Activated CD4-positive, alpha-beta memory T cell treated with anti-CD3 and anti-CD28 coated beads, Interleukin-2, amount 10 ng/mL, durations not matched to agents 7 days and 5 days (primary cell): ENCODE data around the gene C6orf141. TPM values are rescaled to one million over a fixed set of nuclear protein-coding genes. Genes with fewer than 3 reads are reported as not detected.

ENCODE experiments used
- CTCF ChIA-PET: fragments of 350-600 bp; sonication (Branson Sonifier 250); formaldehyde crosslinking; loops from one replicate; lab custom pipeline; 2021; ENCODE audit warnings: antibody characterized with exemption, inconsistent platforms; lab: Charles Lee
- POLR2A ChIA-PET: fragments of 350-600 bp; sonication (Branson Sonifier 250); formaldehyde crosslinking; loops from one replicate; lab custom pipeline; 2021; ENCODE audit warnings: antibody characterized with exemption; lab: Charles Lee
- DNase-seq: peaks from one replicate; pipeline ENCODE4 v3.0.0-alpha.2; 2020
- H3K27ac Mint-ChIP-seq: one replicate; pipeline ENCODE4 v1.8.0; 2021; ENCODE audit warnings: mild to moderate bottlenecking, mixed read lengths
- H3K27me3 Mint-ChIP-seq: one replicate; pipeline ENCODE4 v1.8.0; 2021; ENCODE audit warnings: mixed read lengths
- H3K36me3 Mint-ChIP-seq: one replicate; pipeline ENCODE4 v1.8.0; 2021; ENCODE audit warnings: low read depth, mixed read lengths
- H3K4me1 Mint-ChIP-seq: one replicate; pipeline ENCODE4 v1.8.0; 2021; ENCODE audit warnings: mixed read lengths
- H3K4me3 Mint-ChIP-seq: one replicate; pipeline ENCODE4 v1.8.0; 2021; ENCODE audit warnings: mild to moderate bottlenecking, mixed read lengths
- H3K9me3 Mint-ChIP-seq: one replicate; pipeline ENCODE4 v1.8.0; 2021; ENCODE audit warnings: mixed read lengths
- total RNA-seq, 2 experiments: library from RNA; stranded (reverse); gene quantifications; one replicate each; pipeline ENCODE4 v1.2.3, GENCODE V29; 2021

C6orf141 gene
- total RNA-seq, 2 experiments from 2014 or later, result 0.48 TPM; not detected in 1

DNA sequence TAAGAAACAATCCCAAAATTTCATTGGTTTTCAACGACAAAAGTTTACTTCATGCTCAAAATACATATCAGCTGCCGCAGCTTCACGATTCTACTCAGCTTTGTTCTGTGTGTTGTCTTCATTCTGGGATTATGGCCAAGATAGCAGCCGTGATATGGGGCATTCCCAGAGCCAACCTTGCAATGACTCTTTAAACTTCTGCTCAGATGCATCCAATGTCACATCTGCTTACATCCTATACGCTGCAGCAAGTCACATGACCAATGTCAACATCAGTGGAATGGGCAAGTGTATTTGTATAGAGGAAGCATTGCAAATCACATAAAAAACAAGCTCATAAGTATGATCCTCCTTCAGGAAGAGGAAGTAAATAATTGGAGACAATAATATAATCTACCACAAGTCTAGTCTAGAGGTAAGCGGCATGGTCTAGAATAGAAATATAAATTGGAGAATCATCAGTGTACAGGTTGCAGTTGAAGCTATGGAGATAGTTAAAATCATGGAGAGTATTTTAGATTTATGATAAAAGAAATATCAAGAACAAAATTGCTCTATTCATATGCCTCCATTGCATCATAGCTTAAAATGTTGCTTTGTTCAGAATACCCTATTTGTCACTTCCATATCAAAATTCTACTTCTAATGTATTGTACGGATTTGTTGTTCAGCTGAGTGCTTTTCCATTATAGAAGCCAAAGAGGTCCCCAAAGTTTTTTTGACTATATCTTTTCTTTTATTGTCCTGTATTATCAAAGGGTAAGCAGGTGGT, 7.2 kb upstream of the C6orf141 start:
- H3K9me3 Mint-ChIP-seq, result no peaks in the 10 kb centered on the region
- CTCF ChIA-PET, result no interaction called here
- H3K27ac Mint-ChIP-seq, result no peak overlapping the region
- no peaks in the 10 kb centered on the region for H3K36me3 Mint-ChIP-seq
- peaks cover 15% of the 10 kb centered on the region for H3K27me3 Mint-ChIP-seq
- no peak overlapping the region for H3K4me3 Mint-ChIP-seq
- DNase-seq, result no peak
- POLR2A ChIA-PET, result no interaction called here
- H3K4me1 Mint-ChIP-seq, result no peaks in the 10 kb centered on the region

DNA sequence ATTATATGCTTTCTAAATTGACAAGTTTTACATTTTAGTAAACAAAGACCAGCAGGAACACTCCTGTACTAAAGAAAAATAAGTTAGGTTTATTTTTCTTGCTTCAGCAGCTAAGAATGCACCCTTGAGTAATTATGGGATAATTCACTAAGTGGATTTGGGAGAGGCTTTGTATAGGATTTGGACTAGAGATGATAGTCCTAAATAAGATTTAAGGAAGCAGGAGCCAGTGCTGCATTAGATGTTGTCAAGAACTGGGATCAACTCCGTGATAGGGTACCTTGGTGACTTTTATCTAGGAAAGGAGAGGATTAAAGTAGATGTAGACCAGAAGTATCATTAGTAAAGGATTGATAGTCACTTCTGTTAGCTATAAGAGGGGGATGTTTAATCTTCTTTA, 4.1 kb upstream of the C6orf141 start:
- Mint-ChIP-seq H3K27me3 (peaks cover 32% of the 10 kb centered on the region), H3K4me1 (peaks cover 11% of the 10 kb centered on the region), H3K36me3 (no peaks in the 10 kb centered on the region), H3K4me3 (no peak overlapping the region), H3K9me3 (no peaks in the 10 kb centered on the region), H3K27ac (no peak overlapping the region)
- no peak for DNase-seq
- ChIA-PET CTCF (no interaction called here), POLR2A (no interaction called here)

DNA sequence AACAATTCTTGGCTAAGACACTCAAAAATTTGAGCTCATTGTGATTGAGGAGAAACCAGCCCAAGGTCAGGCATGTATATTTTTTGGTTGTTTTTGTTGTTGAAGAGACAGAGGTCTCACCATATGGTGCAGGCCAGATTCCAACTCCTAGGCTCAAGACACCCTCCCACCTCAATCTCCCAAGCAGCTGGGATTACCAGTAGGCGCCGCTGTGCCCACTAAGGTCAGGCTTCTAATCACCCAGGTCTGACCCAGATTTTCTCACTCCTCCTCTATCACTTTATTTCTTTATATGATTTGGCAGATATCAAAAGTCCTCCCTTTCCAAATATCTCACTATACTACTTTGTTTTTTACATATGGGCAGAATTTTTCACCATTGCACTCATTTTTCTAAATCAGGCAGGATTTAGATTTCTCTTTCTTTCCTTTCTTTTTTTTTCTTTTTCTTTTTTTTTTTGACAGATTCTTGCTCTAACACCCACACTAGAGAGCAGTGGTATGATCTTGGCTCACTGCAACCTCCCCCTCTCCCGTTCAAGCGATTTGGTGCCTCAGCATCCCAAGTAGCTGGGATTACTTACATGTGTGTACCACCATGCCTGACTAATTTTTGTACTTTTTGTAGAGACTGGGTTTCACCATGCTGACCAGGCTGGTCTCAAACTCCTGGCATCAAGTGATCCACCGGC, 1.7 kb upstream of the C6orf141 start:
- Mint-ChIP-seq H3K4me3 (no peak overlapping the region), H3K4me1 (peaks cover 17% of the 10 kb centered on the region), H3K27me3 (peaks cover 39% of the 10 kb centered on the region), H3K27ac (no peak overlapping the region), H3K9me3 (no peaks in the 10 kb centered on the region), H3K36me3 (no peaks in the 10 kb centered on the region)
- ChIA-PET CTCF (interaction anchor here (1.0 to 2.5 kb wide), 2 partner anchors 16 to 17 kb away, joined by 3 to 18 read pairs; no protein-coding TSS in a partner anchor), POLR2A (no interaction called here)
- no peak for DNase-seq

DNA sequence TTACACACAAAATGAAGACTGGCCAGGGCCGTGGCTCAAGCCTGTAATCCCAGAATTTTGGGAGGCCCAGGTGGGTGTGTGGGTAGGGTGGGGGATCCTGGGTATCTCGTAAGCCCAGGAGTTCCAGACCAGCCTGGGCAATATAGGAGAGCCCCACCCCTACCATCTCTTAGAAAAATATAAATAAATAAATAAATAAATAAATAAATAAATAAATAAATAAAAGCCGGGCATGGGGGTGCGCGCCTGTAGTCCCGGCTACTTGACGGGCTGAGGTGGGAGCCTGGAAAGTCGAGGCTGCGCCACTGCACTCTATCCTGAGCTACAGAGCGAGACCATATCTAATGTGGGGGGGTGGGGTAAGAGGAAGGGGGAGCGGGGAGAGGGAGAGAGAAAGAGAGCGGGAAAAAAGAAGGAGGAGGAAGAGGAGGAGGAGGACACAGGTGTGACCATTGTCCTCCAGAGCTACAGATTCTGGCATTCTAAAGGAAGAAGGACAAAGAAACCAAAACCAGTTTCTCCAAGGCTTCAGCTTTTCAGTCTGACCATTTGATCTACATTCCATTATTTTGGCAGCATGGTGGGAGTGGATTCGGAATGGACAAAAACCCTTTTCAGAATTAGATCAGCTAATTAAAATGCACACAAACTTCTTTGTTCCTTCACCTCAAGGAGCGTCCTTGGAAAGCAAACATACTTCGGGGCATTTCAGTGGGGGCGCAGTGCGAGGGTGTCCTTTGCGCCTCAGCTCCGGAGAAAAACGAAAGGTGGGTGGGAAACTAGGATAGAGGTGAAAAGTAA, 577 bp upstream of the C6orf141 start:
- ChIA-PET POLR2A (interaction anchor here (0.7 to 1.0 kb wide), 2 partner anchors 18 to 86 kb away, joined by 3 read pairs; no protein-coding TSS in a partner anchor), CTCF (interaction anchor here (0.8 to 2.5 kb wide), 2 partner anchors 16 to 18 kb away, joined by 5 to 18 read pairs; no protein-coding TSS in a partner anchor)
- H3K4me1 Mint-ChIP-seq, result peaks cover 17% of the 10 kb centered on the region
- no peak for DNase-seq
- peak overlapping the region; percentile 58 for H3K4me3 Mint-ChIP-seq
- H3K27me3 Mint-ChIP-seq, result peaks cover 39% of the 10 kb centered on the region
- no peaks in the 10 kb centered on the region for H3K36me3 Mint-ChIP-seq
- no peak overlapping the region for H3K27ac Mint-ChIP-seq
- no peaks in the 10 kb centered on the region for H3K9me3 Mint-ChIP-seq

DNA sequence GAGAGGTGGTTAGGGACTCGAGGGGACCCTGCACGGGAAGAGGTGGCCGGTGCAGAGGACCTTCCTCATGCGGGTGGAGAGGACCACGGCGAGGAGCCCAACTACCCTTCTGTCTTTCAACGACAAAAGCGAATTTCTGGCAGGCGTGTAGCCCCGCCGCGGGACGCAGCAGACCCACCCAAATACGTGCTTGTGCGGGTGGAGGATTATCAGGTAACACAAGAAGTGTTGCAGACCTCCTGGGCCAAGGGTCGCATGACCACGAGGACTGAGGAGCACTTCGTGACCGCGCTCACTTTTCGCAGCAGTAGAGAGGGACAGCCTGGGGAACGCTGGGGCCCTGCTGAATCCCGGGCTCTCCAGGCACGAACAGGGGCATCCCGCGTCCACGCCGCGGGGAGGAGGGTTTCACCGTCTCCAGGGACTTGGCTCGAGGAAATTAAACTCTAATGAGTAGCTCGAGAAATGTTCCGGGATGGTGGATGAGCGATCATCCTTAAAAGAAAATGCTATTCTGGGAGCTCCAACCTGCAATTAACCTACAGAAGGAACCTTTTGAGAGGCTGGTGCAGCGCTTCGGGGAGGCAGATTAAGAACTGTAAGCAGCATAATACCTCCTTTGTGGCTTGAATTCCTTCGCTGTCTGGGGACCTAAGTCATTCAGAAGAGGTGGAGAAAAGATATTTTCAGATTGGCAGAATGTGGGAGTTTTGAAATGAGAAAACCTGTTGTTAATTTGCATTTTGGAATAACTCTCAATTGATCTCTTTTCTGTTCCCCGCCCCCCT, 804 bp downstream of the C6orf141 start:
- peak overlapping the region; percentile 58 for H3K4me3 Mint-ChIP-seq
- H3K9me3 Mint-ChIP-seq, result no peaks in the 10 kb centered on the region
- H3K27me3 Mint-ChIP-seq, result peaks cover 39% of the 10 kb centered on the region
- H3K36me3 Mint-ChIP-seq, result no peaks in the 10 kb centered on the region
- DNase-seq, result no peak
- no peak overlapping the region for H3K27ac Mint-ChIP-seq
- H3K4me1 Mint-ChIP-seq, result peaks cover 21% of the 10 kb centered on the region
- CTCF ChIA-PET, result interaction anchor here (2.5 kb wide), 1 partner anchor 19 kb away, joined by 18 read pairs; no protein-coding TSS in a partner anchor
- POLR2A ChIA-PET, result interaction anchor here (1.0 kb wide), 1 partner anchor 19 kb away, joined by 3 read pairs; no protein-coding TSS in a partner anchor

DNA sequence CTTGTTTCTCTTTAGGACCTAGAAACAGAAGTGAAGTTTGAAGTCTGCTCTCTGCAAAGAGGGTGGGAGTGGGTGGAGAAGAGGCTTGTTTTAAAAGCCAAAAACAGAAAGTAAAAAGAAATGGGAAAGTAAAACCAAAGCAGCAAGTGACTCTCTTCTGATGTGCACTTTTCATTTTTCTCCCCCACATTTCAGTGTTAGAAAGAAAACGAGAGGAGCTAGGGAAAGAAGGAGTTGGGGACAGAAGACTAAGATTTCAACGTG, 1.3 kb downstream of the C6orf141 start:
- H3K4me1 Mint-ChIP-seq, result peaks cover 25% of the 10 kb centered on the region
- CTCF ChIA-PET, result interaction anchor here (2.0 kb wide), 1 partner anchor 20 kb away, joined by 10 read pairs; no protein-coding TSS in a partner anchor
- H3K4me3 Mint-ChIP-seq, result peak overlapping the region; percentile 58
- POLR2A ChIA-PET, result no interaction called here
- H3K27ac Mint-ChIP-seq, result no peak overlapping the region
- peaks cover 39% of the 10 kb centered on the region for H3K27me3 Mint-ChIP-seq
- no peaks in the 10 kb centered on the region for H3K36me3 Mint-ChIP-seq
- no peak for DNase-seq
- no peaks in the 10 kb centered on the region for H3K9me3 Mint-ChIP-seq

DNA sequence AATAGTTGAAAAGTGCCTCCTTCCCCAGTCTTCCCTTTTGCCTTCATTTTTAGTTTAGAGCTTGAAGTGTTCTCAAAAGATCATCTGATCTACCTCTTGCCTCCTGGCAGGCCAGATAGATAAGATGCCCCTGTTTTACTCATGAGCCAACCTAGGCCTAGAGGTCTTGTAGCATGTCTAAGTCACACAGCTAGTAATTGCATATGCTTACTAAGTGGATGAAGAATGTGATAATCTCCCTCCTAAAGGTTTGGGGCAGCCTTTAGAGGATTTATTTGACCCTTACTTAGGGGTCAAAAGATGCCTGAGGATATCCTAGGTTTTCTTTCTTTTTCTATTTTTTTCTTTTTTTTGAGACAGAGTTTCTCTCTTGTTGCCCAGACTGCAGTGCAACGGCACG, 2.1 kb downstream of the C6orf141 start:
- CTCF ChIA-PET, result interaction anchor here (1.4 to 2.0 kb wide), 2 partner anchors 21 to 54 kb away, joined by 5 to 10 read pairs; no protein-coding TSS in a partner anchor

DNA sequence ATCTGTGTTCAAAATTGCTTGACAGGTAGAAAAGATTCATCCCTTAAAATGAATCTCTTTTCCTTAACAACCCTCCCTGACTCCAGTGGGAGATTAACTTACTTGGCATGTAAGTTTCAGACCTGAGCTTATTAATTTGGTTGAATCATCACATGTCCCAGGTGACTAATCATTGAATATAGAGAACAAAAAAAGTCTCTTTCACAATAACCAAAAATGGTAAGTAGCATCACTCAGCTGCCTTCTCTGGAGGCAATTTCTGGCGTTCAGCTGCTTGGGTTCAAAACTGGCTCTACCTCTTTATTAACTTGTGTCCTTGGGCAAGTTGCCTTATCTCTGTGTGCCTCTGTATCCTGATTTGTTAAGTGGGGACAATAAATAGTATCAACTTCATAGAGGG, 2.9 kb downstream of the C6orf141 start:
- Mint-ChIP-seq H3K27me3 (peaks cover 30% of the 10 kb centered on the region), H3K9me3 (no peaks in the 10 kb centered on the region), H3K4me3 (no peak overlapping the region), H3K36me3 (no peaks in the 10 kb centered on the region), H3K27ac (no peak overlapping the region), H3K4me1 (peaks cover 25% of the 10 kb centered on the region)
- DNase-seq, result no peak
- ChIA-PET CTCF (interaction anchor here (1.4 to 2.0 kb wide), 2 partner anchors 21 to 54 kb away, joined by 5 to 10 read pairs; no protein-coding TSS in a partner anchor), POLR2A (interaction anchor here (1.1 kb wide), 1 partner anchor 13 kb away, joined by 3 read pairs; no protein-coding TSS in a partner anchor)

More for the DNA sequence above, 2.1 kb downstream of the C6orf141 start:
- POLR2A ChIA-PET, result interaction anchor here (1.1 kb wide), 1 partner anchor 14 kb away, joined by 3 read pairs; no protein-coding TSS in a partner anchor
- Mint-ChIP-seq H3K4me1 (peaks cover 25% of the 10 kb centered on the region), H3K27me3 (peaks cover 33% of the 10 kb centered on the region), H3K36me3 (no peaks in the 10 kb centered on the region), H3K9me3 (no peaks in the 10 kb centered on the region), H3K27ac (no peak overlapping the region), H3K4me3 (no peak overlapping the region)
- no peak for DNase-seq

DNA sequence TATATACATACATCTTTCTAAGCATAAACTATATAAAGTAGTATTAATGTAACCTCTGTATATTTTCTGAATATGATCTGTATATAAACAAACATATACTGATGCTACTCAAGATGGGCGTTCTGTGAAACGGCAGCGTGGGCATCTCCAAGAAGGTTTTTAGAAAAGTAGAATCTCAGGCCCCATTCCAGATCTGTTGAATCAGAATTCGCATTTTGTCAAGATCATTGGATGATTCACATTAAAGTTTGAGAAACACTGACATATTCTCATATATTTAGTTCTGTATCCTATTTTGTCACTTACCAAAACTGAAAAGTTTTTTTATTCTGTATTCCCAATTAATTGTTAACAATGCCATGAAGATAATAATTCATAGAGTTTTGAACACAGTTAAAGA, 5.5 kb downstream of the C6orf141 start:
- CTCF ChIA-PET, result no interaction called here

DNA sequence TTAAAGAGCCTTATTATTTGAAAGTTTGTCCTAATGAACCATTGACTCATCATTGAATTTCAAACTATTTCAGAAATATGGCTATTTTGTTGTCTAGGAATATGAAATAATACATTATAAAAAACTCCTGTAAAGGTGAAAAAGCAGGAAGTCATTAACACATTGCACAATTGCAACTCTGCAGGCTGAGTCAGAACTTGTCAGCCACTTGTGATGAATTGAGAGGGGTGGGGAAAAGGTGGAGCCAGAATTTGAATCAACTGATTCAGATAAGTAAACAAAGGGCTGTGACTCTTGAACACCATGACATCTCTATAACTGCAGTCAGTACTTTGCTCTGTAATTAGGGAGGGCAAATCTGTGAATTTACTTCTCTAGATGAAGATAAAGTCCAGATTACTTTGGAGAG, 6.0 kb downstream of the C6orf141 start:
- no peaks in the 10 kb centered on the region for H3K36me3 Mint-ChIP-seq
- H3K27me3 Mint-ChIP-seq, result peaks cover 13% of the 10 kb centered on the region
- no peak for DNase-seq
- CTCF ChIA-PET, result no interaction called here
- H3K9me3 Mint-ChIP-seq, result no peaks in the 10 kb centered on the region
- no peak overlapping the region for H3K4me3 Mint-ChIP-seq
- POLR2A ChIA-PET, result no interaction called here
- peaks cover 13% of the 10 kb centered on the region for H3K4me1 Mint-ChIP-seq
- no peak overlapping the region for H3K27ac Mint-ChIP-seq

More for the DNA sequence above, 5.5 kb downstream of the C6orf141 start:
- Mint-ChIP-seq H3K27ac (no peak overlapping the region), H3K4me1 (peaks cover 18% of the 10 kb centered on the region), H3K27me3 (peaks cover 18% of the 10 kb centered on the region), H3K9me3 (no peaks in the 10 kb centered on the region), H3K36me3 (no peaks in the 10 kb centered on the region), H3K4me3 (no peak overlapping the region)
- POLR2A ChIA-PET, result no interaction called here
- DNase-seq, result no peak

DNA sequence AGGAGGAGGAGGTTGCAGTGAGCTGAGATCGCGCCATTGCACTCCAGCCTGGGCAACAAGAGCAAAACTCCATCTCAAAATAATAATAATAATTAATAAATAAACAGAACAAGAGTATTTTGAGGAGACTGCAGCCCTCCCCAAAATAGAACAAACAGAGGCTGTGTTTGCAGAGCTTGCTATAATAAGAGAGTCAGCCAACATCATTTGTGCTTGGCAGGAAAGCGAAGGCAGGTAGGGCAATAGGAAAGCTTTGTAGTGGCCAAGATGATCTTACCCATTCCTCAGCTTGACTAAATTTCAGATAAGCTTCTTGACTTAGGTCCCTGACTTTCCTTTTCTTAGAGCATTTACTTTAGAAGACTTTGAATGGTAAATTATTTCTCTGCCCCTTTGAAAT, 6.7 kb downstream of the C6orf141 start:
- Mint-ChIP-seq H3K27ac (no peak overlapping the region), H3K36me3 (no peaks in the 10 kb centered on the region), H3K9me3 (no peaks in the 10 kb centered on the region), H3K4me1 (peaks cover 8% of the 10 kb centered on the region), H3K4me3 (no peak overlapping the region), H3K27me3 (peaks cover 8% of the 10 kb centered on the region)
- no peak for DNase-seq
- POLR2A ChIA-PET, result no interaction called here
- CTCF ChIA-PET, result no interaction called here

DNA sequence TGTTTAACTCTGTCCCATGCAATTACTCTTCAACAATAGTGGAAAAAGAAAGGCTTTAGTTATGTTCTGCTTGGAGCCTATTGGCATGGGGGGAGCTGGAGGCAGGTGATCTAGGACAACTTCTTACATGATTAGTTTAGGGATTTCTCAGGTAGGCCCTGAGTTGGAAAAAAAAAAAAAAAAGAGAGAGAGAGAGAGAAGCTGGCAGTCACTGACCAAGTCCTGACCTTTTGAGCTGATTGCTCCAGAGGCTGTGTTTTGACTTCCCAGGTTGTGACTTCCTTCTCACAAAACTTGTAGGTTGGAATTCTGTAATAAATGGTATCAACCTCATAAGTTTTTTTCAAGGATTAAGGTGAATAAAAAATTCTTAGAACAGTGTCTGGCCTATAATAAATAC, 7.8 kb downstream of the C6orf141 start:
- Mint-ChIP-seq H3K4me1 (peaks cover 8% of the 10 kb centered on the region), H3K36me3 (no peaks in the 10 kb centered on the region), H3K9me3 (no peaks in the 10 kb centered on the region), H3K27me3 (peaks cover 6% of the 10 kb centered on the region), H3K27ac (no peak overlapping the region), H3K4me3 (no peak overlapping the region)
- DNase-seq, result no peak
- POLR2A ChIA-PET, result no interaction called here
- CTCF ChIA-PET, result no interaction called here
